A549 (cell line): ENCODE results near the gene LOXL1. TPM values are rescaled to one million over a fixed set of nuclear protein-coding genes. Genes with fewer than 3 reads are reported as not detected.

Source experiments
- ATAC-seq, 2 experiments: fragments of 200-7000 bp in 1 of 2; fragments of >200 bp in 1 of 2; cut with Nextera tagmentation in 1 of 2; cut with Tn5 transposase in 1 of 2; 3 replicates each; pipeline versions ENCODE4 v1.8.0 to v1.9.1; 2018 to 2020; ENCODE audit warnings: mild to moderate bottlenecking in 1 of 2, moderate library complexity in 1 of 2
- CTCF ChIA-PET: fragments of 300-600 bp; sonication (Branson Sonifier 250); formaldehyde crosslinking; extraction: SDS; loops from one replicate; lab custom pipeline; 2021; ENCODE audit warnings: antibody characterized with exemption, inconsistent platforms; lab: Yijun Ruan, JAX
- POLR2A ChIA-PET: fragments of 350-600 bp; formaldehyde crosslinking; extraction: SDS; loops from one replicate; lab custom pipeline; 2021; ENCODE audit warnings: antibody characterized with exemption, inconsistent platforms; lab: Yijun Ruan, JAX
- DNase-seq, 2 experiments: peaks; one replicate each; pipeline versions ENCODE4 v3.0.0 to v3.0.0-alpha.2; 2011 to 2016; ENCODE audit warnings: low read depth in 1 of 2, low spot score in 1 of 2
- FAIRE-seq: peaks from 2 replicates; lab custom pipeline; 2011; peaks lifted over from hg19 to GRCh38; lab: Jason Lieb, UNC
- H3K27ac ChIP-seq, 2 experiments: fragments of >200 bp; sonication (Bioruptor Twin); formaldehyde crosslinking; 3 replicates each; pipeline ENCODE4 v1.5.1; 2016 to 2017
- H3K4me1 ChIP-seq: fragments of >200 bp; sonication (Bioruptor Twin); formaldehyde crosslinking; 3 replicates; pipeline ENCODE4 v1.6.1; 2016
- H3K4me2 ChIP-seq: fragments of >200 bp; sonication (Bioruptor Twin); formaldehyde crosslinking; 3 replicates; pipeline ENCODE4 v1.6.1; 2016
- H3K4me3 ChIP-seq: fragments of >200 bp; sonication (Bioruptor Twin); formaldehyde crosslinking; 3 replicates; pipeline ENCODE4 v1.5.1; 2016
- H3K9me3 ChIP-seq: fragments of >200 bp; sonication (Bioruptor Twin); formaldehyde crosslinking; 3 replicates; pipeline ENCODE4 v1.6.1; 2016
- ATOH8 ChIP-seq: fragments of 250-450 bp; sonication (Bioruptor Pico); IDR thresholded peaks from 2 replicates; pipeline ENCODE4 v1.5.0; 2020; ENCODE audit warnings: low read depth, mild to moderate bottlenecking, moderate library complexity
- BCL3 ChIP-seq: fragments of >200 bp; sonication (Bioruptor Twin); formaldehyde crosslinking; IDR thresholded peaks from 3 replicates; pipeline ENCODE4 v1.6.1; 2016
- CBX8 ChIP-seq: fragments of 200-600 bp; sonication (generic); IDR thresholded peaks from 2 replicates; pipeline ENCODE4 v1.6.1; 2016
- CHD4 ChIP-seq: fragments of 200-600 bp; sonication (generic); IDR thresholded peaks from 2 replicates; pipeline ENCODE4 v1.6.1; 2016; ENCODE audit warnings: antibody characterized with exemption, mild to moderate bottlenecking, borderline replicate concordance
- ESRRA ChIP-seq: fragments of 150-350 bp; IDR thresholded peaks from 2 replicates; pipeline ENCODE4 v1.6.1; 2014; ENCODE audit warnings: mild to moderate bottlenecking, low read length, borderline replicate concordance
- FOSL2 ChIP-seq, 2 experiments: fragments of 450-650 bp in 1 of 2; fragments of >200 bp in 1 of 2; sonication (Bioruptor Twin) in 1 of 2; formaldehyde crosslinking; IDR thresholded peaks; 2 replicates each; pipeline versions ENCODE4 v1.5.0 to v1.6.1; 2016 to 2020; ENCODE audit warnings: mild to moderate bottlenecking in 1 of 2, moderate library complexity in 1 of 2
- FOXS1 ChIP-seq: fragments of 250-450 bp; sonication (Bioruptor Pico); IDR thresholded peaks from 2 replicates; pipeline ENCODE4 v1.5.0; 2020; ENCODE audit warnings: mild to moderate bottlenecking, moderate library complexity
- HDAC2 ChIP-seq: fragments of 200-600 bp; sonication (generic); IDR thresholded peaks from 2 replicates; pipeline ENCODE4 v1.6.1; 2016
- HMGXB4 ChIP-seq: fragments of 250-450 bp; sonication (Bioruptor Pico); IDR thresholded peaks from 2 replicates; pipeline ENCODE4 v1.5.0; 2021; ENCODE audit warnings: mild to moderate bottlenecking, moderate library complexity, borderline replicate concordance
- HOXA7 ChIP-seq: fragments of 250-450 bp; sonication (Bioruptor Pico); IDR thresholded peaks from 2 replicates; pipeline ENCODE4 v1.5.0; 2020; ENCODE audit warnings: mild to moderate bottlenecking, moderate library complexity
- JUN ChIP-seq, 2 experiments: fragments of >200 bp; sonication (Bioruptor Twin); formaldehyde crosslinking; IDR thresholded peaks; 2 replicates in 1 of 2; 3 replicates in 1 of 2; pipeline ENCODE4 v1.6.1; 2016 to 2017
- MAZ ChIP-seq: fragments of 150-350 bp; IDR thresholded peaks from 2 replicates; pipeline ENCODE4 v1.6.1; 2014; ENCODE audit warnings: antibody characterized with exemption, low read depth, low read length, borderline replicate concordance
- NR3C1 ChIP-seq: fragments of >200 bp; sonication (Bioruptor Twin); formaldehyde crosslinking; IDR thresholded peaks from 3 replicates; pipeline ENCODE4 v1.6.1; 2017
- PBX3 ChIP-seq: IDR thresholded peaks from 2 replicates; pipeline ENCODE4 v1.6.1; 2012
- PHF8 ChIP-seq: fragments of 200-600 bp; sonication (generic); IDR thresholded peaks from 2 replicates; pipeline ENCODE4 v1.6.1; 2016; ENCODE audit warnings: low read depth, mild to moderate bottlenecking, antibody characterized with exemption, moderate library complexity, borderline replicate concordance
- RAD21 ChIP-seq, 2 experiments: fragments of >200 bp in 1 of 2; sonication (Bioruptor Twin) in 1 of 2; formaldehyde crosslinking in 1 of 2; IDR thresholded peaks in 1 of 2; conservative IDR thresholded peaks in 1 of 2; 2 replicates in 1 of 2; 3 replicates in 1 of 2; pipeline ENCODE4 v1.6.1; 2012 to 2018; ENCODE audit warnings: inconsistent platforms in 1 of 2
- REST ChIP-seq: fragments of 200-600 bp; sonication (generic); IDR thresholded peaks from 2 replicates; pipeline ENCODE4 v1.6.1; 2016; ENCODE audit warnings: antibody characterized with exemption, mild to moderate bottlenecking, moderate library complexity
- RFX5 ChIP-seq: fragments of 450-650 bp; IDR thresholded peaks from 2 replicates; pipeline ENCODE4 v1.7.1; 2014; ENCODE audit warnings: antibody characterized with exemption, mild to moderate bottlenecking, moderate library complexity
- RNF2 ChIP-seq: fragments of 200-600 bp; sonication (generic); IDR thresholded peaks from 2 replicates; pipeline ENCODE4 v1.6.1; 2016; ENCODE audit warnings: low read depth, mild to moderate bottlenecking, antibody characterized with exemption, moderate library complexity, borderline replicate concordance
- TFCP2L1 ChIP-seq: fragments of 250-450 bp; sonication (Bioruptor Pico); IDR thresholded peaks from 2 replicates; pipeline ENCODE4 v1.5.0; 2021; ENCODE audit warnings: mild to moderate bottlenecking
- ZFP36 ChIP-seq: fragments of 450-650 bp; IDR thresholded peaks from 2 replicates; pipeline ENCODE4 v1.6.1; 2014; ENCODE audit warnings: borderline replicate concordance; ENCODE audit not compliant: partially characterized antibody
- ZNF302 ChIP-seq: fragments of 250-450 bp; sonication (Bioruptor Pico); IDR thresholded peaks from 2 replicates; pipeline ENCODE4 v1.9.0; 2021; ENCODE audit warnings: inconsistent platforms, mild to moderate bottlenecking, moderate library complexity
- ZSCAN20 ChIP-seq: fragments of 250-450 bp; sonication (Bioruptor Pico); IDR thresholded peaks from 2 replicates; pipeline ENCODE4 v1.8.0; 2022; ENCODE audit warnings: mild to moderate bottlenecking, moderate library complexity
- WGBS: methylation state at CpG from one replicate; pipeline ENCODE4 v1.1.6; 2017; ENCODE audit errors: missing lambda C conversion rate; 5-methylcytosine and 5-hydroxymethylcytosine counted together
- polyA plus RNA-seq, 4 experiments: library from polyadenylated mRNA; depleted of rRNA in 3 of 4; stranded (reverse); fragments of >200 nt; fragmentation: RNase III in 1 of 4; extraction: RNeasy Plus Mini Kit Qiagen cat#74134 plus additional on column Dnase treatment in 1 of 4; gene quantifications; 2 replicates in 3 of 4; 3 replicates in 1 of 4; pipeline ENCODE4 v1.2.3, GENCODE V29; 2011 to 2017
- TF ChIP-seq, protein P1 (sequence below): IDR thresholded peaks from 2 replicates; pipeline ENCODE4 v1.6.1; 2012

Gene LOXL1
- polyA plus RNA-seq, 2 of the 4 experiments (the other 2 are of a cell fraction) = 0.62 to 0.65 TPM

GRCh38 chr15:73994413-73994883 is 68.2 kb downstream of the LOXL1 start, which contains the start of gene PML (continued):
- TF ChIP-seq ZNF302 (CRISPR knock-in tag) (no peak), FOXS1 (CRISPR knock-in tag) (no peak)

- WGBS = 7% methylated on average over 16 of the region's 18 CpGs
- Histone ChIP-seq H3K4me3 (peak overlapping the region; percentile 98), H3K4me2 (peak overlapping the region; percentile 97), H3K4me1 (peaks cover 8% of the 10 kb centered on the region; the same call in 2 of the 3 replicates), H3K27ac (peak overlapping the region; percentile 87 to 91), H3K9me3 (no peaks in the 10 kb centered on the region)
- no peak for TF ChIP-seq MAZ
- TF ChIP-seq BCL3 = no peak
- TF ChIP-seq JUN (IDR thresholded peaks at IDR 0.05) = no peak
- TF ChIP-seq ZNF302 (CRISPR knock-in tag) = no peak
- TF ChIP-seq CBX8 = no peak
- no peak for TF ChIP-seq FOSL2 (IDR thresholded peaks at IDR 0.05)
- TF ChIP-seq FOSL2 (CRISPR knock-in tag; IDR thresholded peaks at IDR 0.05) = no peak
- TF ChIP-seq NR3C1 = no peak
- TF ChIP-seq ESRRA = no peak
- TF ChIP-seq ATOH8 (CRISPR knock-in tag) = no peak
- TF ChIP-seq ZFP36 = no peak
- TF ChIP-seq HOXA7 (CRISPR knock-in tag) = no peak
- TF ChIP-seq PHF8 = no peak
- TF ChIP-seq CHD4 = no peak
- no peak for TF ChIP-seq HDAC2
- no peak for TF ChIP-seq ZSCAN20 (CRISPR knock-in tag)
- no peak for TF ChIP-seq RAD21 (conservative IDR thresholded peaks at IDR 0.05 in 1 of 2, IDR thresholded peaks at IDR 0.05 in 1 of 2)
- TF ChIP-seq, protein P1, sequence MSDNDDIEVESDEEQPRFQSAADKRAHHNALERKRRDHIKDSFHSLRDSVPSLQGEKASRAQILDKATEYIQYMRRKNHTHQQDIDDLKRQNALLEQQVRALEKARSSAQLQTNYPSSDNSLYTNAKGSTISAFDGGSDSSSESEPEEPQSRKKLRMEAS = no peak
- CTCF ChIA-PET = interaction anchor here (1.4 to 5.5 kb wide), 4 partner anchors 21 to 59 kb away, joined by 5 to 30 read pairs (median 8); no protein-coding TSS in a partner anchor
- FAIRE-seq (no peak), DNase-seq (no peak), ATAC-seq (peak; percentile 6 to 14; a peak in 5 of 6 replicates)
- POLR2A ChIA-PET = no interaction called here
These were observed 68.8 kb downstream of the LOXL1 start for GRCh38 chr15:73994912-73995622.

GRCh38 chr15:73996267-73996666 is 70.0 kb downstream of the LOXL1 start:
- Histone ChIP-seq H3K4me2 (no peak overlapping the region), H3K9me3 (no peaks in the 10 kb centered on the region), H3K27ac (no peak overlapping the region), H3K4me1 (peaks cover 6% of the 10 kb centered on the region; the same call in 2 of the 3 replicates), H3K4me3 (no peak overlapping the region)
- ATAC-seq = no peak
- WGBS = 91% methylated on average over 2 of the region's 2 CpGs
- ChIA-PET CTCF (interaction anchor here (0.5 to 1.0 kb wide), 2 partner anchors 9 to 53 kb away, joined by 3 read pairs; no protein-coding TSS in a partner anchor), POLR2A (no interaction called here)
- no peak for FAIRE-seq
- no peak for DNase-seq
- TF ChIP-seq RFX5 (no peak), TFCP2L1 (CRISPR knock-in tag) (no peak), HMGXB4 (CRISPR knock-in tag) (no peak), PBX3 (no peak), RNF2 (no peak), REST (no peak), MAZ (no peak)
